ENCODE data around the gene DPH7. TPM values are rescaled to one million over a fixed set of nuclear protein-coding genes. Genes with fewer than 3 reads are reported as not detected.
A peak's percentile ranks its signal among the peaks of the same experiment; 100 is the strongest.
"Not testable (repeated sequence)": the region's sequence is repeated elsewhere in the genome, so short reads cannot be mapped to it uniquely, and the experiment has no call there.

Gene DPH7
- total RNA-seq (2014; rRNA removed; shearing (Covaris generic)): 27.5 and 31.7 TPM in 2 replicates

- peaks cover 9% of the 10 kb centered on the region; the same call in 1 of the 2 replicates for H3K4me1 ChIP-seq
- peak within 1 kb of the TSS; percentile 46 for H3K27ac ChIP-seq
- DNase-seq: peak; percentile 96
- no peaks in the 10 kb centered on the region for H3K27me3 ChIP-seq
- H3K36me3 ChIP-seq: peaks cover 29% of the 10 kb centered on the region
- peak within 1 kb of the TSS; percentile 95 for H3K4me3 ChIP-seq
- H3K9me3 ChIP-seq (replicated peaks): no peaks in the 10 kb centered on the region
Measured at GRCh38 chr9:137578518-137579258, at the start of gene DPH7. TSS of gene DPH7 (minus strand) at chr9:137578925. CDS start at chr9:137578777, 148 bp downstream.

GRCh38 chr9:137627406-137627805 lies 48.7 kb upstream of the DPH7 start:
- DNase-seq; H3K9me3 ChIP-seq (replicated peaks); H3K4me1 ChIP-seq; H3K36me3 ChIP-seq; H3K27me3 ChIP-seq; H3K27ac ChIP-seq; H3K4me3 ChIP-seq: not testable (repeated sequence)

GRCh38 chr9:137626464-137626863 lies 47.7 kb upstream of the DPH7 start:
- H3K4me1 ChIP-seq: no peaks in the 10 kb centered on the region
- H3K4me3 ChIP-seq: no peak overlapping the region
- H3K27me3 ChIP-seq: no peaks in the 10 kb centered on the region
- H3K9me3 ChIP-seq (replicated peaks): no peaks in the 10 kb centered on the region
- H3K27ac ChIP-seq: no peak overlapping the region
- DNase-seq: no peak
- peaks cover 14% of the 10 kb centered on the region for H3K36me3 ChIP-seq

- not testable (repeated sequence) for DNase-seq; H3K9me3 ChIP-seq (replicated peaks)
Measured at GRCh38 chr9:137622211-137622610, 43.5 kb upstream of the DPH7 start.

GRCh38 chr9:137621131-137621757 lies 42.5 kb upstream of the DPH7 start:
- peaks cover 27% of the 10 kb centered on the region for H3K36me3 ChIP-seq
- DNase-seq: no peak
- no peaks in the 10 kb centered on the region for H3K9me3 ChIP-seq (replicated peaks)
- H3K27ac ChIP-seq: no peak overlapping the region
- H3K27me3 ChIP-seq: no peaks in the 10 kb centered on the region
- H3K4me3 ChIP-seq: no peak overlapping the region
- no peaks in the 10 kb centered on the region; the same call in 1 of the 2 replicates for H3K4me1 ChIP-seq

More at GRCh38 chr9:137622211-137622610, 43.5 kb upstream of the DPH7 start:
- H3K4me1 ChIP-seq, H3K27ac ChIP-seq, H3K4me3 ChIP-seq, H3K27me3 ChIP-seq: not testable (repeated sequence)
- H3K36me3 ChIP-seq: peaks cover 17% of the 10 kb centered on the region

- H3K9me3 ChIP-seq (replicated peaks): no peaks in the 10 kb centered on the region
- no peak overlapping the region for H3K4me3 ChIP-seq
- H3K4me1 ChIP-seq: no peaks in the 10 kb centered on the region; the same call in 1 of the 2 replicates
- DNase-seq: no peak
- H3K36me3 ChIP-seq: peaks cover 31% of the 10 kb centered on the region
- H3K27me3 ChIP-seq: no peaks in the 10 kb centered on the region
- no peak overlapping the region for H3K27ac ChIP-seq
Measured at GRCh38 chr9:137620581-137620980, 41.9 kb upstream of the DPH7 start.

- no peaks in the 10 kb centered on the region for H3K27me3 ChIP-seq
- DNase-seq: no peak
Measured at GRCh38 chr9:137620048-137620405, 41.3 kb upstream of the DPH7 start.

GRCh38 chr9:137619240-137620047 lies 40.7 kb upstream of the DPH7 start:
- no peaks in the 10 kb centered on the region for H3K27me3 ChIP-seq
- H3K4me1 ChIP-seq: no peaks in the 10 kb centered on the region; the same call in 1 of the 2 replicates
- DNase-seq: peak; percentile 50 to 59
- peak overlapping the region; percentile 41; the same call in 1 of the 2 replicates for H3K27ac ChIP-seq
- H3K36me3 ChIP-seq: peaks cover 36% of the 10 kb centered on the region
- H3K4me3 ChIP-seq: peak overlapping the region; percentile 85
- no peaks in the 10 kb centered on the region for H3K9me3 ChIP-seq (replicated peaks)

More at GRCh38 chr9:137620048-137620405, 41.3 kb upstream of the DPH7 start:
- peak overlapping the region; percentile 85 for H3K4me3 ChIP-seq
- H3K4me1 ChIP-seq: no peaks in the 10 kb centered on the region; the same call in 1 of the 2 replicates
- no peaks in the 10 kb centered on the region for H3K9me3 ChIP-seq (replicated peaks)
- no peak overlapping the region for H3K27ac ChIP-seq
- H3K36me3 ChIP-seq: peaks cover 31% of the 10 kb centered on the region

GRCh38 chr9:137618105-137619067 lies 39.7 kb upstream of the DPH7 start, which contains the start of gene EHMT1:
TSS of gene EHMT1 (plus strand) at chr9:137619005. CDS start at chr9:137619029, 24 bp downstream.
- peak; percentile 78 to 92 for DNase-seq
- Histone ChIP-seq H3K9me3 (replicated peaks) (no peaks in the 10 kb centered on the region), H3K27ac (peak within 1 kb of the TSS; percentile 69), H3K4me1 (no peaks in the 10 kb centered on the region; the same call in 1 of the 2 replicates), H3K27me3 (no peaks in the 10 kb centered on the region), H3K4me3 (peak within 1 kb of the TSS; percentile 85), H3K36me3 (peaks cover 37% of the 10 kb centered on the region)

GRCh38 chr9:137615387-137615871 lies 36.7 kb upstream of the DPH7 start:
- Histone ChIP-seq H3K27ac (no peak overlapping the region), H3K27me3 (no peaks in the 10 kb centered on the region), H3K4me1 (peaks cover 15% of the 10 kb centered on the region), H3K4me3 (no peak overlapping the region), H3K9me3 (replicated peaks) (no peaks in the 10 kb centered on the region), H3K36me3 (peaks cover 26% of the 10 kb centered on the region)
- DNase-seq: no peak

GRCh38 chr9:137614631-137615386 lies 36.1 kb upstream of the DPH7 start:
- Histone ChIP-seq H3K27me3 (no peaks in the 10 kb centered on the region), H3K9me3 (replicated peaks) (no peaks in the 10 kb centered on the region), H3K4me3 (no peak overlapping the region), H3K36me3 (peaks cover 26% of the 10 kb centered on the region), H3K27ac (no peak overlapping the region), H3K4me1 (peaks cover 15% of the 10 kb centered on the region)
- no peak for DNase-seq

GRCh38 chr9:137613738-137614523 lies 35.2 kb upstream of the DPH7 start:
- H3K27ac ChIP-seq: no peak overlapping the region
- no peak for DNase-seq
- no peak overlapping the region for H3K4me3 ChIP-seq
- H3K36me3 ChIP-seq: peaks cover 26% of the 10 kb centered on the region
- no peaks in the 10 kb centered on the region for H3K9me3 ChIP-seq (replicated peaks)
- peaks cover 2% of the 10 kb centered on the region; the same call in 1 of the 2 replicates for H3K27me3 ChIP-seq
- peaks cover 15% of the 10 kb centered on the region for H3K4me1 ChIP-seq
